GM12874 (cell line): ENCODE measurements around the gene RIPPLY2.
A peak's percentile ranks its signal among the peaks of the same experiment; 100 is the strongest.

ENCODE experiments used
- TF ChIP-seq, protein P1 (sequence below): IDR thresholded peaks from 2 replicates; pipeline ENCODE4 v1.5.1; 2011; ENCODE audit warnings: low read depth, mild to moderate bottlenecking, control low read depth, low read length, moderate library complexity; ENCODE audit not compliant: insufficient read depth

RIPPLY2 gene

DNA sequence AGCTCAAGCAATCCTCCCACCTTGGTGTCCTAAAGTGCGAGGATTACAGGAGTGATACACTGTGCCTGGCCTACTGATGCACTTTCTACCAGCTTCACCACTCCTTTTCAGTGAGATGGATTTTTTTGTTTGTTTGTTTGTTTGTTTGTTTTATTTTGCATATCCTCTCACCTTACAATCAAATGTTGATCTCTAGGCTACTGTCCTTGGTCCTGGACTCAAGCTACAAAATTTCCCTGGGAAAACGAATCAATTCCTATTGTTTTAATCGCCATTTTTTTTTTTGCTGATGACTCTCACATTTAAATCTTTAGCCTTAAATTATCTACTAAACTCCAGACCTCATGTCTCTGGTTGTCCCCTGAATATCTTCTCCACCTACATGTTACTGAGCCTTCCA lies 3.5 kb upstream of the RIPPLY2 start:
- TF ChIP-seq, protein P1, sequence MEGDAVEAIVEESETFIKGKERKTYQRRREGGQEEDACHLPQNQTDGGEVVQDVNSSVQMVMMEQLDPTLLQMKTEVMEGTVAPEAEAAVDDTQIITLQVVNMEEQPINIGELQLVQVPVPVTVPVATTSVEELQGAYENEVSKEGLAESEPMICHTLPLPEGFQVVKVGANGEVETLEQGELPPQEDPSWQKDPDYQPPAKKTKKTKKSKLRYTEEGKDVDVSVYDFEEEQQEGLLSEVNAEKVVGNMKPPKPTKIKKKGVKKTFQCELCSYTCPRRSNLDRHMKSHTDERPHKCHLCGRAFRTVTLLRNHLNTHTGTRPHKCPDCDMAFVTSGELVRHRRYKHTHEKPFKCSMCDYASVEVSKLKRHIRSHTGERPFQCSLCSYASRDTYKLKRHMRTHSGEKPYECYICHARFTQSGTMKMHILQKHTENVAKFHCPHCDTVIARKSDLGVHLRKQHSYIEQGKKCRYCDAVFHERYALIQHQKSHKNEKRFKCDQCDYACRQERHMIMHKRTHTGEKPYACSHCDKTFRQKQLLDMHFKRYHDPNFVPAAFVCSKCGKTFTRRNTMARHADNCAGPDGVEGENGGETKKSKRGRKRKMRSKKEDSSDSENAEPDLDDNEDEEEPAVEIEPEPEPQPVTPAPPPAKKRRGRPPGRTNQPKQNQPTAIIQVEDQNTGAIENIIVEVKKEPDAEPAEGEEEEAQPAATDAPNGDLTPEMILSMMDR: no peak

DNA sequence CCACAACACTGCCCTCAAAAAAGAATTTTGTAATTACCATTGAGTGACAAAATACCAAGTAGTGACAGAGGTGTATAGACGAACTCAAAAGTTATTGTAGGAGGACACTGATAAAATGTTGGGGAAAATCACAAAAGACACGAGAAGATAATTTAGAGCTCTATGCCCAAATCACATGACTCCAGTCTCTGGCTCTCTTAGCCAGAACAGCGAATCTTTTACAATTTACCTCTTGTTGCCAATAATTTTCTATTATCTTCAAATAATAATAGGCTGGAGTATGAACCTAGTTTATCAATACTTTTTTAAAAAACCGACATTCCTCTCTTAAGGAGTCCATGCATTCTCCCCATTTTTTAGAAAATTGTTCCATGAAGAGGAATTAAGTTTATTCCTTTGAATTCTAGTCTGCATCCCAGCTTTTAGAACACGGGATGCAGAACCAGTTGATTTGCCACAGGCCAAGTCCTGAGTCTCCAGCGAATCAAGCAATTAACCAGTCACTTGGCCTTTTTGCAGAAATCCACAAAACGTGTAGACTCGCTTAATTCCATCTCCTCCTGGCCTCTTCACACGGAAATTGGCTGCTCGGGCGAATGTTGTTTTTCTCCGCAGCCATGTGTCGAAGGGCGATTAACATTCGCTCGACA lies 507 bp upstream of the RIPPLY2 start:
- TF ChIP-seq, protein P1: no peak

DNA sequence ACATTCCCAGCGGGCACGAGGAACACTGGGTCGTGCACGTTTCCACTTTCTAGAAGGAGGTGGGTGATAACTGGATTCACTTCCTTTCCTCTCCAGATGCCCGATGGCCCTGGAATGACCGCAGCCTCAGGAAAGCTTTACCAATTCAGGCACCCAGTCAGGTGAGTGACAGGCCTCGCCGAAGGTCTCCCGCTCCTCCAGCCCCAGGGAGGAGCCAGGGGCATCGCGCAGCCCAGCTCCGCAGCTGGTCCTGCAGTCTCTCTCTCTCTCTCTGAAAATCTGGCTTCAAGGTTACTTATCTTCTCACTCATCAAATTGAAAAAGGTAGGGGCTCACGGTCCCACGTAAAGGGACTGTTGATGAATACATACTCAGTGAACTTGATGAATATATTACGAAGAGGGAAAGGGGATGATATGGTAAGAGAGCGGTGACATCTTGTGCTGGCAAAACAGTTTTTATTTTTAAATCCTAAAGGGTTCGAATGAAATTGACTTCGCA lies 891 bp downstream of the RIPPLY2 start:
- TF ChIP-seq, protein P1: no peak

DNA sequence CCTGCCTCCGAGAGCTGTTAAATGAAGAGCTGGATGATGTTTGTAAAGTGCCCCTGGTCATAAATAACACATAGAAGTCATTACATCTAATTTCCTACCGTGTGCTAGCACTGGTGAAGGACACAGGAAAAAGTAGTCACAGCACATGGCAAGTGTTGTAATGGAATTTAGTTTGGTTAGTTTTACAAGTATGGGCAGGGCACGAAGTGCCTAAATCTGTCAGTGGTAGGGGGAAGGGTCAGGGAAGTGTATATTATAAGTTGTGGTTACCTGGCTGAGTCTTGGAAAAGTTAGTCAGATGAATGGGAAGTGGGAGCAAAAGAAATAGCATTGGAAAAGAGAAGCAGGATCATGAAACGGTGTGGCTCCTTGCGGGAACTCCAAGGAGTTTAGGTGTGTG lies 1.6 kb downstream of the RIPPLY2 start:
- TF ChIP-seq, protein P1: no peak

DNA sequence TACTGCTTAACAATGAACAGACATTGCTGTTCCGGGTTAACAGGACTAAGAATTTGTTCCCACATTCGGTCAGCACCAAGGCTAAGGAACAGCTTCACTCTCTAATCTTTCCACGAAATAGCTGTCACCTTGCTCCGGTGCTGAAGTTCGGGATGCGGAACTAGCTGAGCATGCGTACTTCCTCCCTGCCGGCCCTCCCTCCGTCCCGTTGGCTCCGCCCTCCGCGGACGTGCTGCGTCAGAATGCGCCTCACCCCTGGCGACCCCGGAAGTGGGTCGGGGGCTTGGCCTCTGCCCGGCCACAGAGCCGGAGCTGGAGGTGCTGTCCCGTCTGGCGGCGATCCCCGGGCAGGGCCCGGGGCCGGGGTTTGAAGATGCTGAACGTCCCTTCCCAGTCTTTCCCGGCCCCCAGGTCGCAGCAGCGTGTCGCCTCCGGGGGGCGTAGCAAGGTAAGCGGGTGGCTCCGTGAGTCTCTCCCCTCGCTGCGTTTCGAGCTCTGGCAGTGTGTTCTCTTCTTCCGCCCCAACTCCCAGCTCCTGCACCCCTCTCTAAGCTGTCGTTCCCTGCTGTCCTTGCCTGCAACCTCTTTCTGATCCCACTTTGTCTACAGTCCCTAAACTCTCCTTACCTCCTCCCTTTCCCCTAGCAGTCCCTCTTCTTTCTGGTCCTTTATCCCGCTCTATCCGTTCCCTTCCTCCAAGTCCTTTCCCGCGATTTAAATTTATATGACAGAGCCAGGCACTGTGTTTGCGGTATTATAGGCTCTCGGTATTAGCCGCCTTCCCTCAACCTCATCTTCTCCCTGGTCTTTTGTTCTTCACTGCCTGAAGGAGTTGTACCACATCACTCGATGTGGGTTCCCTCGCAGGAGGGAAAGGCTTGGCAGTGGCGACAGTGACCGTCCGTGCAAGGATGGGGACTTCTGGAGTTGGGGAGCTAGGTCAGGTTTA lies 6.5 kb downstream of the RIPPLY2 start, which contains the start of gene CYB5R4:
Gene CYB5R4 (plus strand): TSS at position 280 of the 949 bp plus-strand sequence. CDS start 94 bp downstream, at position 374.
- TF ChIP-seq, protein P1: peak; percentile 54

DNA sequence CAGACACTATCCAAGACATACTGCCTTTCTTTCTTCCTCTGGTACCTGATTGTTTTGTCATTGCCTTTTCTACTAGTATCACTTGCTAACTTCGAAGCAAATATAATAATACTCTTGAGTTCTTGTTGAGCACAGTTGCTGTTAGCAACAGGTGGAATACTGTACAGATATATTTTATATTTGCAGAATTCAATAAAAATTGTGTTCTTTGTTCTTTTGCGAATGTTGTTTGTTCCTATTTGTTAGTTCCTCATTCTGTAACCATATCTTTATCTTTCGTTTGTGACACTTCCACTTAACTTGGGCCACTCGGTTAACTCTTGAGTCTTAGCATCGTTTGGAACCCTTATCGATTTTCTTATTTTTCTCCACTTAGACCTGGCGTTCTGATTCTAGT lies 7.2 kb downstream of the RIPPLY2 start:
- TF ChIP-seq, protein P1: no peak

DNA sequence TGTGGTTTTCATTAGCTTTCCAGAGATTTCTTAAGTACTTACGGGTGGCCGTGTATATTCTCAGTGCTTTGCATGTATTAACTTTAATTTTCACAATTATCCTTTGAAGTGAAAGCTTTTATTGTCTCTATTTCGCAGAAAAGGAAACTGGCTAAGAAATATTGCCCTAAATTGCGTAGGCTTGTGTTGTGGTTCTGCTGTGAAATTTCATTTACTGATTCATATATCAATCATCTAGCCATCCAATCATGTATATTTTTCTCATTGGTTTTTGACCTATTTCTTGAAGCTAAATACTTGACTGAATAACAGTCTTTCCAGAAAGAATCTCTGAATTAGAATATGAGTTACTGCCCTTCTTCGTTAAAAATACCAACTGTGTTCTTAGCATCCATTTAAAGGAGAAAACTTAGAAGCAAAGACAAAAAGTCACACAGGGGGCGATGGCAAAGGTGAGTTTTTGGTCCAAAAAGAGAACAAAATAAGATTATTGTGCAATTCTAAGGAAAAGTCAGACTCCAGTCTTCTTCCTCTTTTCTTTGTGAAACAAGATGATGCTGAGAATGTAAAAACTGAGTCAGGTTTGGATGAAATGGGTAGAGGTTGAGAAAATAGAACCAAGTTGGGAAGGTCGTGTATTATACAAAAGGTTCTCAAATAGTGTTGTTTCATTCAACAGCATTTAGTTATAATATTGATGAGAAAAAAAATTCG lies 7.8 kb downstream of the RIPPLY2 start:
- TF ChIP-seq, protein P1: no peak
